ENCODE measurements around the gene RBM15B. TPM values are rescaled to one million over a fixed set of nuclear protein-coding genes. Genes with fewer than 3 reads are reported as not detected.

The RBM15B gene
- total and polyA plus RNA-seq, 3 donors from 2014 or later: 27.1 to 41.4 (median 33.9) TPM

GRCh38 chr3:51379746-51380455 is 11.2 kb upstream of the RBM15B start:
- H3K9me3 ChIP-seq: no peaks in the 10 kb centered on the region
- H3K36me3 ChIP-seq (ENCODE audit: low read depth, missing control alignments): no peaks in the 10 kb centered on the region
- no peak overlapping the region for H3K4me3 ChIP-seq
- intact Hi-C loops (cut with DNase I; ENCODE audit: low total_unique reads): no loop called here
- H3K27ac ChIP-seq: no peak overlapping the region
- WGBS, 2 donors: 82 to 86% methylated on average over 7 to 8 of the region's 8 CpGs
- DNase-seq: no peak
- no peaks in the 10 kb centered on the region for H3K27me3 ChIP-seq
- no peak for TF ChIP-seq CTCF (IDR thresholded peaks at IDR 0.05)
- no peak for TF ChIP-seq POLR2A (IDR thresholded peaks at IDR 0.05)
- H3K4me1 ChIP-seq: peaks cover 7% of the 10 kb centered on the region

- Histone ChIP-seq H3K36me3 (ENCODE audit: low read depth, missing control alignments) (no peaks in the 10 kb centered on the region), H3K27ac (no peak overlapping the region), H3K9me3 (no peaks in the 10 kb centered on the region), H3K4me1 (peaks cover 8% of the 10 kb centered on the region), H3K27me3 (no peaks in the 10 kb centered on the region), H3K4me3 (no peak overlapping the region)
- DNase-seq: no peak
- intact Hi-C loops (cut with DNase I; ENCODE audit: low total_unique reads): no loop called here
- TF ChIP-seq POLR2A (IDR thresholded peaks at IDR 0.05) (no peak), CTCF (IDR thresholded peaks at IDR 0.05) (no peak)
- 83 to 92% methylated on average over 12 to 15 of the region's 15 CpGs for WGBS, 2 donors
Observed at GRCh38 chr3:51380601-51381332, 10.3 kb upstream of the RBM15B start.

- Histone ChIP-seq H3K27ac (no peak overlapping the region), H3K36me3 (ENCODE audit: low read depth, missing control alignments) (no peaks in the 10 kb centered on the region), H3K9me3 (no peaks in the 10 kb centered on the region), H3K4me3 (no peak overlapping the region), H3K4me1 (peaks cover 14% of the 10 kb centered on the region), H3K27me3 (no peaks in the 10 kb centered on the region)
- DNase-seq: no peak
- 92 to 96% methylated on average over 5 to 18 of the region's 18 CpGs for WGBS, 2 donors
- TF ChIP-seq POLR2A (IDR thresholded peaks at IDR 0.05) (no peak), CTCF (IDR thresholded peaks at IDR 0.05) (no peak)
- intact Hi-C loops (cut with DNase I; ENCODE audit: low total_unique reads): no loop called here
Observed at GRCh38 chr3:51381333-51381705, 9.8 kb upstream of the RBM15B start.

GRCh38 chr3:51382076-51382745 is 8.9 kb upstream of the RBM15B start:
- 93 to 98% methylated on average over 3 to 4 of the region's 4 CpGs for WGBS, 2 donors
- H3K9me3 ChIP-seq: no peaks in the 10 kb centered on the region
- intact Hi-C loops (cut with DNase I; ENCODE audit: low total_unique reads): no loop called here

More at GRCh38 chr3:51382076-51382745, 8.9 kb upstream of the RBM15B start:
- no peak for DNase-seq
- no peaks in the 10 kb centered on the region for H3K36me3 ChIP-seq (ENCODE audit: low read depth, missing control alignments)
- H3K27ac ChIP-seq: no peak overlapping the region
- no peak overlapping the region for H3K4me3 ChIP-seq
- TF ChIP-seq POLR2A (IDR thresholded peaks at IDR 0.05) (no peak), CTCF (IDR thresholded peaks at IDR 0.05) (no peak)
- peaks cover 14% of the 10 kb centered on the region for H3K4me1 ChIP-seq
- no peaks in the 10 kb centered on the region for H3K27me3 ChIP-seq

Data from testis (tissue), 3 donors.